CD4-positive, alpha-beta memory T cell (primary cell): ENCODE data around the gene PCOLCE2. TPM values are rescaled to one million over a fixed set of nuclear protein-coding genes. Genes with fewer than 3 reads are reported as not detected.

Experiments used
- CTCF ChIA-PET: fragments of 350-600 bp; sonication (Branson Sonifier 250); formaldehyde crosslinking; loops from one replicate; lab custom pipeline; 2021; ENCODE audit warnings: inconsistent platforms; ENCODE audit not compliant: partially characterized antibody; lab: Charles Lee
- POLR2A ChIA-PET: fragments of 350-600 bp; sonication (Branson Sonifier 250); formaldehyde crosslinking; loops from one replicate; lab custom pipeline; 2021; ENCODE audit not compliant: partially characterized antibody; lab: Charles Lee
- DNase-seq, 5 donors: peaks; one replicate each; pipeline versions ENCODE4 v3.0.0 to v3.0.0-alpha.2; 2020 to 2022; ENCODE audit warnings: mixed read lengths in 1 of 5
- H3K27ac ChIP-seq: one replicate; pipeline ENCODE4 v1.7.0; 2013; ENCODE audit warnings: low read depth, low read length
- H3K27me3 ChIP-seq: 2 replicates; pipeline ENCODE4 v1.7.0; 2013; ENCODE audit warnings: mild to moderate bottlenecking, low read length, moderate library complexity; ENCODE audit not compliant: insufficient read depth
- H3K36me3 ChIP-seq: 2 replicates; pipeline ENCODE4 v1.7.0; 2013; ENCODE audit warnings: mild to moderate bottlenecking, low read length, moderate library complexity; ENCODE audit not compliant: insufficient read depth
- H3K4me1 ChIP-seq: 2 replicates; pipeline ENCODE4 v1.7.0; 2013; ENCODE audit warnings: mild to moderate bottlenecking, low read length, moderate library complexity; ENCODE audit not compliant: insufficient read depth
- H3K4me3 ChIP-seq, 2 donors: one replicate each; pipeline ENCODE4 v1.7.0; 2013; ENCODE audit warnings: low read length in 2 of 2, mild to moderate bottlenecking in 1 of 2
- H3K9me3 ChIP-seq, 2 donors: one replicate each; pipeline ENCODE4 v1.7.0; 2013; ENCODE audit warnings: low read length in 2 of 2, control low read depth in 1 of 2; ENCODE audit not compliant: control insufficient read depth in 1 of 2
- H3K27ac Mint-ChIP-seq, 7 donors: one replicate each; pipeline ENCODE4 v1.8.0; 2020 to 2021; ENCODE audit warnings: mixed read lengths in 7 of 7, mild to moderate bottlenecking in 6 of 7, inconsistent platforms in 3 of 7, moderate library complexity in 3 of 7
- H3K27me3 Mint-ChIP-seq, 2 donors: one replicate each; pipeline ENCODE4 v1.8.0; 2020 to 2021; ENCODE audit warnings: mixed read lengths in 2 of 2
- H3K36me3 Mint-ChIP-seq, 2 donors: one replicate each; pipeline ENCODE4 v1.8.0; 2020 to 2021; ENCODE audit warnings: mixed read lengths in 2 of 2, inconsistent platforms in 1 of 2, mild to moderate bottlenecking in 1 of 2
- H3K4me1 Mint-ChIP-seq, 4 donors: one replicate each; pipeline ENCODE4 v1.8.0; 2020 to 2021; ENCODE audit warnings: mixed read lengths in 4 of 4, mild to moderate bottlenecking in 1 of 4
- H3K4me3 Mint-ChIP-seq, 8 donors: one replicate each; pipeline ENCODE4 v1.8.0; 2020 to 2021; ENCODE audit warnings: mixed read lengths in 8 of 8, mild to moderate bottlenecking in 7 of 8, moderate library complexity in 6 of 8, inconsistent platforms in 3 of 8
- H3K9me3 Mint-ChIP-seq, 8 donors: one replicate each; pipeline ENCODE4 v1.8.0; 2020 to 2021; ENCODE audit warnings: mixed read lengths in 8 of 8, mild to moderate bottlenecking in 5 of 8, inconsistent platforms in 3 of 8, moderate library complexity in 1 of 8
- intact Hi-C: fragments of 100-400 bp; cut with micrococcal nuclease; formaldehyde crosslinking; loops from one replicate; pipeline ENCODE4 v1.15.1; 2023
- polyA plus RNA-seq, 2 donors: library from polyadenylated mRNA; unstranded; fragments of 300-500 nt; fragmentation: Illumina TruSeq; gene quantifications; one replicate each; pipeline ENCODE4 v1.2.3, GENCODE V29; 2021
- total RNA-seq, 2 experiments: library from RNA; stranded (reverse); gene quantifications; one replicate each; pipeline ENCODE4 v1.2.3, GENCODE V29; 2021

The PCOLCE2 gene
- total and polyA plus RNA-seq, 4 experiments from 2014 or later, result not detected

GRCh38 chr3:142898346-142899213 lies 9.7 kb upstream of the PCOLCE2 start:
- Histone ChIP-seq H3K4me1 (no peaks in the 10 kb centered on the region), H3K27ac (no peak overlapping the region), H3K4me3 (no peak overlapping the region), H3K27me3 (no peaks in the 10 kb centered on the region), H3K9me3 (no peaks in the 10 kb centered on the region), H3K36me3 (no peaks in the 10 kb centered on the region)
- no peaks in the 10 kb centered on the region for H3K4me1 Mint-ChIP-seq
- no peak overlapping the region for H3K4me3 Mint-ChIP-seq
- H3K27me3 Mint-ChIP-seq, result peaks cover 11% of the 10 kb centered on the region in 2 donors
- no peak for DNase-seq
- CTCF ChIA-PET, result no interaction called here
- intact Hi-C loops, result no loop called here
- no peak overlapping the region for H3K27ac Mint-ChIP-seq
- H3K9me3 Mint-ChIP-seq, result peaks cover 0 to 3% (median 0%) of the 10 kb centered on the region in 8 donors
- POLR2A ChIA-PET, result no interaction called here
- H3K36me3 Mint-ChIP-seq, result no peaks in the 10 kb centered on the region

GRCh38 chr3:142897807-142898206 lies 8.9 kb upstream of the PCOLCE2 start:
- Histone ChIP-seq H3K27me3 (no peaks in the 10 kb centered on the region), H3K9me3 (no peaks in the 10 kb centered on the region), H3K4me1 (no peaks in the 10 kb centered on the region), H3K36me3 (no peaks in the 10 kb centered on the region), H3K4me3 (no peak overlapping the region), H3K27ac (no peak overlapping the region)
- Mint-ChIP-seq H3K4me3 (no peak overlapping the region), H3K4me1 (no peaks in the 10 kb centered on the region), H3K27me3 (peaks cover 9 to 13% of the 10 kb centered on the region in 2 donors), H3K9me3 (peaks cover 0 to 3% (median 0%) of the 10 kb centered on the region in 8 donors), H3K36me3 (no peaks in the 10 kb centered on the region), H3K27ac (no peak overlapping the region)
- DNase-seq, result no peak
- intact Hi-C loops, result no loop called here
- ChIA-PET CTCF (no interaction called here), POLR2A (no interaction called here)

- Histone ChIP-seq H3K4me1 (no peaks in the 10 kb centered on the region), H3K4me3 (no peak overlapping the region), H3K36me3 (no peaks in the 10 kb centered on the region), H3K27me3 (no peaks in the 10 kb centered on the region), H3K9me3 (no peaks in the 10 kb centered on the region), H3K27ac (no peak overlapping the region)
- intact Hi-C loops, result no loop called here
- no peak for DNase-seq
- Mint-ChIP-seq H3K27me3 (peaks cover 15 to 18% of the 10 kb centered on the region in 2 donors), H3K36me3 (no peaks in the 10 kb centered on the region), H3K4me3 (no peak overlapping the region), H3K4me1 (no peaks in the 10 kb centered on the region), H3K27ac (no peak overlapping the region), H3K9me3 (peaks cover 0 to 3% (median 0%) of the 10 kb centered on the region in 8 donors)
- ChIA-PET CTCF (no interaction called here), POLR2A (no interaction called here)
These were observed 8.1 kb upstream of the PCOLCE2 start for GRCh38 chr3:142896996-142897395.

GRCh38 chr3:142896201-142896755 lies 7.4 kb upstream of the PCOLCE2 start:
- Histone ChIP-seq H3K9me3 (no peaks in the 10 kb centered on the region), H3K27ac (no peak overlapping the region), H3K36me3 (no peaks in the 10 kb centered on the region), H3K27me3 (peaks cover 3% of the 10 kb centered on the region), H3K4me3 (no peak overlapping the region), H3K4me1 (no peaks in the 10 kb centered on the region)
- intact Hi-C loops, result no loop called here
- DNase-seq, result no peak
- POLR2A ChIA-PET, result no interaction called here
- no peak overlapping the region for H3K27ac Mint-ChIP-seq
- H3K4me1 Mint-ChIP-seq, result no peaks in the 10 kb centered on the region
- H3K9me3 Mint-ChIP-seq, result peaks cover 0 to 3% (median 0%) of the 10 kb centered on the region in 8 donors
- CTCF ChIA-PET, result no interaction called here
- no peak overlapping the region for H3K4me3 Mint-ChIP-seq
- H3K27me3 Mint-ChIP-seq, result peaks cover 18 to 19% of the 10 kb centered on the region in 2 donors
- no peaks in the 10 kb centered on the region for H3K36me3 Mint-ChIP-seq

GRCh38 chr3:142894493-142894892 lies 5.6 kb upstream of the PCOLCE2 start:
- intact Hi-C loops, result no loop called here
- ChIA-PET POLR2A (no interaction called here), CTCF (no interaction called here)
- peaks cover 1% of the 10 kb centered on the region for H3K4me1 ChIP-seq
- no peak overlapping the region for H3K4me3 Mint-ChIP-seq
- H3K36me3 ChIP-seq, result no peaks in the 10 kb centered on the region
- no peak overlapping the region for H3K27ac ChIP-seq
- peaks cover under 1 to 2% (median 1%) of the 10 kb centered on the region in 4 donors for H3K4me1 Mint-ChIP-seq
- no peak overlapping the region for H3K27ac Mint-ChIP-seq
- H3K4me3 ChIP-seq, result no peak overlapping the region
- peaks cover 17 to 18% of the 10 kb centered on the region in 2 donors for H3K27me3 Mint-ChIP-seq
- H3K27me3 ChIP-seq, result peaks cover 3% of the 10 kb centered on the region
- no peaks in the 10 kb centered on the region for H3K9me3 ChIP-seq
- no peak for DNase-seq
- peaks cover 0 to 3% (median 0%) of the 10 kb centered on the region in 8 donors for H3K9me3 Mint-ChIP-seq
- H3K36me3 Mint-ChIP-seq, result no peaks in the 10 kb centered on the region

GRCh38 chr3:142892714-142893113 lies 3.8 kb upstream of the PCOLCE2 start:
- no peaks in the 10 kb centered on the region for H3K36me3 Mint-ChIP-seq
- H3K27me3 Mint-ChIP-seq, result peaks cover 11 to 20% of the 10 kb centered on the region in 2 donors
- no peak overlapping the region for H3K4me3 ChIP-seq
- no peaks in the 10 kb centered on the region for H3K36me3 ChIP-seq
- no peak overlapping the region for H3K4me3 Mint-ChIP-seq
- no peaks in the 10 kb centered on the region for H3K9me3 ChIP-seq
- H3K4me1 Mint-ChIP-seq, result peaks cover 4 to 10% (median 6%) of the 10 kb centered on the region in 4 donors
- CTCF ChIA-PET, result no interaction called here
- intact Hi-C loops, result no loop called here
- H3K27ac Mint-ChIP-seq, result no peak overlapping the region
- POLR2A ChIA-PET, result no interaction called here
- no peaks in the 10 kb centered on the region for H3K9me3 Mint-ChIP-seq
- no peak for DNase-seq
- H3K27me3 ChIP-seq, result peaks cover 3% of the 10 kb centered on the region
- H3K27ac ChIP-seq, result no peak overlapping the region
- H3K4me1 ChIP-seq, result peaks cover 15% of the 10 kb centered on the region

- H3K27ac Mint-ChIP-seq, result no peak overlapping the region
- intact Hi-C loops, result no loop called here
- H3K27me3 ChIP-seq, result peaks cover 11% of the 10 kb centered on the region
- no peaks in the 10 kb centered on the region for H3K36me3 ChIP-seq
- ChIA-PET POLR2A (no interaction called here), CTCF (no interaction called here)
- peaks cover 22 to 37% of the 10 kb centered on the region in 2 donors for H3K27me3 Mint-ChIP-seq
- no peaks in the 10 kb centered on the region for H3K9me3 Mint-ChIP-seq
- H3K36me3 Mint-ChIP-seq, result no peaks in the 10 kb centered on the region
- H3K4me1 ChIP-seq, result peaks cover 15% of the 10 kb centered on the region
- no peak overlapping the region for H3K4me3 ChIP-seq
- no peak for DNase-seq
- no peak overlapping the region for H3K4me3 Mint-ChIP-seq
- no peak overlapping the region for H3K27ac ChIP-seq
- H3K9me3 ChIP-seq, result no peaks in the 10 kb centered on the region
- peaks cover 4 to 10% (median 6%) of the 10 kb centered on the region in 4 donors for H3K4me1 Mint-ChIP-seq
These were observed 1.7 kb upstream of the PCOLCE2 start for GRCh38 chr3:142890592-142890991.
